Measurements from ENCODE around the gene LRRK1.

LRRK1 gene

DNA sequence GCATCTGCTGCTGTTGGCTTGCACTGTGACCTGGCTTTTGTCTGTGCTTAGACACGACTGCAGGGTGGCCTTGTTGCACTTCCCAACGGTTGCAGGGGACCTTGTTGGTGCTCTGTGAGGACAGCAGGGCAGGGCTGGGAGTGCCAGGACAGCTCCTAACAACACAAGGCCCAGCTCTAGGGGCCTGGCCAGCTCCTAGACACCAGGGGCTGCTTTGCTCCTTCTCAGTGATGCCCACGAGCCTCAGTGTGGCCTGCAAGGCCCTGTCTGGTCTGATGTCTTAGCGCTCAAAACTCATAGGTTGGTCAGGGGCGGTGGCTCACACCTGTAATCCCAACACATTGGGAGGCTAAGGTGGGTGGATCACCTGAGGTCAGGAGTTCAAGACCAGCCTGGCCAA, 183.6 kb downstream of the LRRK1 start:
- DNase-seq: no peak

DNA sequence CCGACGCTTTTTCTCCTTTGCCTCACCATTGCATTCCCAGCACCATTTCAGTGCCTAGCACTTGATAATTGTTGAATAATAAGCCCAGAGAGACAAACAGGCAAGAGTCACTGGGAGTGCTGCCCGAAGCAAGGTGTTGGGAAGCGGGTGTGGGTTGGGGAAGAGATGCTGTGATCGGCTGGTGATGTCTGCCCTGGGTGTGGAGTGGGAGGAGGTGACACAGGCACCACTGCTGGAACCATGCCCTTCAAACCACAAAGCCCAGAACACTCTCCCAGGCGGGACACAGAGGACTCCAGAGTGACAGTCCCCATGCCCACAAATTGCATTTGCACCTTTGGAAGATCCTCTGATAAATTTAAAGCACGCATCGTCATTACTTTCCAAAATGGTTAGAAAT, 184.4 kb downstream of the LRRK1 start:
- DNase-seq: no peak

DNA sequence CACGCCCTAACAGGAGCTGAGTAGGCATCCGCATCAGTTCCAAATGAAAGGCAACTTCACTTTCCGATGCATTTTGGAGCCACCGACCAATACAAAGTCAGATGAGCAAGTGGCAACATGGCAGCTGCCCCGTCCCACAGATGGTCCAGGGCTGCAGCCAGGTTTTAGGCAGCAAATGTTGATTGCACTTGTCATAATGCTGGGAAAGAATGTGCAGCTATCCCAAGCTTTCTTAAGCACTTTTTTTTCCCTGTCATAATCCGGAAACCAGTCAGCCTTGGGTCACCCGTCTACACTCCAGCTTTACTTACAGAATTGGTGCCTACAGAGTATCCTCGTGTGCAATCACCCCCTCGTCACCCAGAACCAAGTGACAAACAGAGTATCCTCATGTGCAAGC, 185.0 kb downstream of the LRRK1 start:
- no peak for DNase-seq

DNA sequence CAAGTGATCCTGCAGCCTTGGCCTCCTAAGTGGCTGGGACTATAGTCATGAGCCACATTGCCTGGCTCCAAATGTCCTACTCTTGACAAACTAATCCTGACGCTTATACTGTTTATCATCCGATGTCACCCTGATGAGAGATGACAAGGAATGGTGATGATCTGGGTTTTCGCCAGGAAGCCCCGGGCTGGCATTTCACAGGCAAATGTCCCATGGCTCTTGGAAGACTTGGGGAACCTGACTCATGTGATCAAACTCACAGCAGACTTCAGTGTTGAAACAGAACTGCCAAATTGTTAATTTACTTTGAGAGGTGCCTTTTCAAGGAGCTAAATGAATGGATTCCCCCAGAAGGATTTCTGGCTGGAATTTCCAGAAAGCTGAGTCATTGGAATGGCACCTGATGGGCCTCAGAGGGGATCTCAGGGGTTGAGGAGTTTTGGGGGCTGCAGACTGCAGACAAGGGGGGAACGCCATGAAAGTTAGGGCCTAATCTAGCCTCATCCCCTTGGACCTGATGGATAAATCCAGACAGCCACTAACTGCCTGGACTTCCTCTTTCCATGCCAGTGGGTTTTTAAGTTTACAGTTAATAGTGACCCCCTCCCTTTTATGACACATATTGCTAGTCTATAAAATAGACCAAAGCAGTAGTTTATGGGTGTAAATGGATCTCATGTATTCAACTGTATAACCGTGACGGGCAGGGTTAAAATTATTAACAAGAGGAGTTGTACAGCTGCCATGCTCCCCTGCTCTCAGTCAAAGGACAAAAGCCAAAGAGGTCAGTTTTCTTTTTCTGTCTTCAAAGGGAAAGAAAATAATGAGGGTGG, 186.1 kb downstream of the LRRK1 start:
- no peak for DNase-seq

DNA sequence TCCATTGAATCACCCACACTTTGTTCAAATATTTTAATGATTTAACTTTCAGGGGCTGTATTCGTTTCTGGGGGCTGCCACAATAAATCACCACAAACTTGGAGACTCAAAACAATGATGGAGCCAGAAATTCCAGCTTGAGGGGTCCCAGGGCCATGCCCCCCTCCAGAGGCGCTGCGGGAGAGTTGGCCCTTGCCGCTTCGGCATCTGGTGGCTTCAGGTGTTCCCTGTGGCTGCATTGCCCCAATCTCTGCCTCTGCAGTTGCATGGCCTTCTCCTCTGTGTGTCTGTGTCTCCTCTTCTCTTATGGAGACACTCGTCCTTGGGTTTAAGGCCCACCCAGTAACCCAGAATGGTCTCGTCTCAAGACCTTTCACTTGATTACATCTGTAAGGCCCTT, 187.9 kb downstream of the LRRK1 start:
- no peak for DNase-seq

DNA sequence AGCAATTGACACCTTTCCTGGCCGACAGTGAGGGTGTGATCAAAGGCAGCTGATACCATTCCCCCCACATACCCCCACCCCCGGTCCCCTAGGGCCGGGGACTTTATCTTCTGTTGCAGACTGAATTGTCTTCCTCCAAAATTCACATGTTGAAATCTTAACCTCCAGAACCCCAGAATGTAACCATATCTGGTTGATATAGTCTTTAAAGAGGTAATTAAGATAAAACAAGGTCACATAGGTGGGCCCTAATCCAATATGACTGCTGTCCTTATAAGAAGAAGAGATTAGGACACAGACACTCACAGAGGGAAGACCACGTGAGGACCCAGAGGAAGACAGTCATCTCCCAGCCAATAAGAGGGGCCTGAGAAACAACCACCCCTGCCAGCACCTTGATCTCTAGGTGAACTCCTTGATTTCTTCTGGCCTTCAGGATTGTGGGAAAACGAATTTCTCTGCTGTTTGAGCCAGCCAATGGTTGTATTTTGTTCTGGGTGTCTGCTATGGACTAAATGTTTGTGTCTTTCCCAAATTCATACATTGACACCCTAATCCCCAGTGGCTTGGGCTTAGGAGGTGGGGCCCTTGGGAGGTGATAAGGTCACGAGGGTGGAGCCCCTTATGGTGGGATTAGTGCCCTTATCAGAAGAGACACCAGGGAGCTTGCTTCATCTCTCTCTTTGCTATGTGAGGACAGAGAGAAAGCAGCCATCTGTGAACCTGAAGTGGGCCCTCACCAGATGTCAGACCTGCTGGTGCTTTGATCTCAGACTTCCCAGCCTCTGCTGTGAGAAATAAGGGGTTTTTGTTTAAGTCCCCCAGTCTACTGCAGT, 188.7 kb downstream of the LRRK1 start:
- no peak for DNase-seq

DNA sequence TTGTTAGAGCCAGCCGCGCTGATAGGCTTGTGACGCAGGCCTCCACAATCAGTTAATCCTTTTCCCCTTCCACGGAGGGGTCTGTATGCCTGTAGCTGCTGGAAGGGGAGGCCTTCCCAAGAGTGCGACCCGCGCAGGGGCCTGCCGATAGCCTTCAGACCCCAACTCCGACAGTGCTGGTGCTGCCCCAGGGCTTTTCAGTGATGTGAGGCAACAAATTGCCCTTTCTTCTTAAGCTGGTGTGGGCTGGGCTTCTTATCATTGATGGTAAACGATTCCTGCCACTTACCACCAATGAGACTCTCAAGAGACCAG, 189.3 kb downstream of the LRRK1 start:
- no peak for DNase-seq

DNA sequence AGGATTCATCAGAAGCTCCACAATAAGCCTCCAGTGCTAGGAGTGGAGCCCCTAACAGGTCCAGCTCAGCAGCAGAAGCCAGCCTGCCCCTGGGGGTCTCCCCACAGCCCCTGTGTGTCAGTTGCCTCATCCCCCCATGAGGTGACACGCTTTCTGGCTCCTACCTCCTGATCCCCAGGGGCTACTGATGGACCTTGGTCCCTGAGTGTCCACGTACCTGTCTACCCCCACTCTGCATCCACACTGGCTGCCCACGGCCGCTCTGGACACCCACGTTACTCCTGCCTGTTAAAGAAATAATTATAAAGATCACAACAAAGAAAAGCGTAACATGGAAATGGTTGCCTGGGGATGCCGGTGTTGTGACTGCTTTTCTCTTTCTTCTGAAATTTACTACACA, 189.6 kb downstream of the LRRK1 start:
- DNase-seq: no peak

DNA sequence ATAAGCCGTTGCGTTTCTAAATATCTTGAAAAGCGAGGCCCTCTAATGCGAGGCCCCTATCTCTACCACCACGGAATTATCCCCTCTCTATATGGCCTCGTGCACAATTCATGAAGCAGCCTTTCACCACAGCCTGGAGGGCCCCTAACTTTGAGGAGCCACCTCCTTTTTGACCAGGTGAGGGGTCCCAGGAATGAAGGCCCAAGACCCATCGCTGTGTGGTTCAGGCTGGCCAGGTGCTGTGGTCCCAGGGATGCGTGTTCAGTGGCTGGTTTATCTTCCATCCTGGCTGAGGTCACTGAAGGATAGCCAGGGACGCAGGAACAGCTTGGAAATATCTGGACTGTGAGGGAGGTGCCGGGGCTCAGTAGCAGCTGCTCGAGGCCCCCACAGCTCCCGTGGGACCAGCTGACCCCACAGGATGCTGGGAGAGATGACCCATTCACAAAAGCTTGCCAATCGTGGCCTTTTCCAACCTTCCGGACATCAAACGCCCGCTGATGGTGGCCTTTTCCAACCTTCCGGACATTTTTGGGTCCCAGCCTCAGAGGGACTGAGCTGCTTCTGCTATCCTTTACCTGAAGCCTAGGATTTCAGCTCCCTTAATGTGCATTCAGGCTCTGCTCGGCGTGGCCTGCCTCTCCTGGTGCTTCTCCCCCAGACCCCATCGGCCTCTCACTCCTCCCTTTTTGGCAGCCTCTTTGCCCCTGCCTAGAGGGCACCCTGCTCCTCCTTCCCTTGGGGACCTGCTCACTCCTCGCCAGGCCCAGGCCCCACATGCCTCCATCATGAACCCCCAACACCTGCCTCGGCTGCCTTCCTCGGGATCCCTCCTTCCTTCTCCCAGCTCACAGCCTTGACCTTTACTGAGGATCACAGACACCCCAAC, 191.8 kb downstream of the LRRK1 start:
- no peak for DNase-seq

DNA sequence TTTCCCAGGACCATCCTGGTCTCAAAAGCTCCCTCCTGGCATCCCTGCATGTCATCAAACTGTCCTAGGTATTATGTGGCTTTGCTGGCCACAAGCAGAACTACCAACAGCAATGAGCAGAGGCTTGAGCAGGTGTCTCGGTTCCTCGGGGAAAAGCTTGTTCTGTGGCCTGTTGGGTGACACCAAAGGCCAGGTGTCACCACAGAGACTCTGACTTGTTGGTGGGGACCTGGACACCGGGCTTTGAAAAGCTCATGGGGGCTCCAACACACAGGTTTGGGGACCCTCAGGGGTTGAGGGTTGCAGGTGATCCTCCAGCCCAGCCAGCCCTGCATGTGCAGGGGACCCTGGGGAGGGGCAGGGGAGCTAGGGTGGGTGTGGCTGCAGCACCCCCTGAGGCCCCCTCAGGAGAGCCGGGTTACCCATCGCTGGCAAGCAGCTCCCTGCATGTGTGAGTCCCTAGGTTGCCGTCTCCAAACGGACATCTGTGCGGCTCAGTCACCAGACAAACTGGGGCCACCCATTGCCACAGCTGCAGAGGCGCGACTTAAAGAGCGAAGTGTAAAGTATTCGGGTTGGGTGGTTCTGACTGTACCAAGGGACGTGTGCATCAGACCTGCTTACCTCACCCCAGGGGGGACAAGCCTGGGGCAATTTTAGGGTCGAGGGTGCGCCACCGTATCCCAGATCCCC, 192.6 kb downstream of the LRRK1 start:
- no peak for DNase-seq

DNA sequence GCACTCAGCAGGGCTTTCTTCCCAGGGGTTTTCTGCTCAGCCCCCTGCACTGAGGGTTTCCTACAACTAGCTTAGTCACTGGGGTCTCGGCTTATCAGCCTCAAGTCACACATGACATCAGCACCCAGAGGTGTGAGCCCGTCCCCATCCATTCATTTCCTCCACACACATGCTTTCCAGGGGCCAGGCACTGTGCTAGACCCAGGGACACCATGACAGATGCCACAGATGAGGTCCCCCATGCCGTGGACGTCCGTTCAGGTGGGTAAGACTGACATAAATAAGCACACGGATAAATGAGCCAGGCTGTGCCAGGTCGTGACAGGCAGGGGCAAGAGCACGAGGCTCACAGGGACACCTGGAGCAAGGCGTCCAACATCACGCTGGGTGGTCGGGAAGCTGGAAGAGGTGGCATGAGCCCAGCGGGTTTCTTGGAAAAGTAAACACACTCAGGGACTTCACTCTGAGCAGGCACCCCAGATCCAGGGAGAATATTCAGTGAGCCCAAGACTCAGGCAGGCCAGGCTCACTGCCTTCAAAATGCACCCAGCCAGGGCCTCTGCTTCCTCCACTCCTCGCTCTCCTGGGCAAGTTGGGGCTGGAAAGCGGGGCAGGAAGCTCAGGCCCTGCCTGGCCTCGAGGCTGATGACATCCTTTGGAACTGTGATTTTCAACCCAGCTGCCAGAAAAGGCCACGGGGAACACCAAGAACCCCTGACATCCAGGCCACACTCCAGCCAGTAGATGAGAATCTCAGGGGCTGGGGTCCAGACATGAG, 193.4 kb downstream of the LRRK1 start:
- DNase-seq: no peak

DNA sequence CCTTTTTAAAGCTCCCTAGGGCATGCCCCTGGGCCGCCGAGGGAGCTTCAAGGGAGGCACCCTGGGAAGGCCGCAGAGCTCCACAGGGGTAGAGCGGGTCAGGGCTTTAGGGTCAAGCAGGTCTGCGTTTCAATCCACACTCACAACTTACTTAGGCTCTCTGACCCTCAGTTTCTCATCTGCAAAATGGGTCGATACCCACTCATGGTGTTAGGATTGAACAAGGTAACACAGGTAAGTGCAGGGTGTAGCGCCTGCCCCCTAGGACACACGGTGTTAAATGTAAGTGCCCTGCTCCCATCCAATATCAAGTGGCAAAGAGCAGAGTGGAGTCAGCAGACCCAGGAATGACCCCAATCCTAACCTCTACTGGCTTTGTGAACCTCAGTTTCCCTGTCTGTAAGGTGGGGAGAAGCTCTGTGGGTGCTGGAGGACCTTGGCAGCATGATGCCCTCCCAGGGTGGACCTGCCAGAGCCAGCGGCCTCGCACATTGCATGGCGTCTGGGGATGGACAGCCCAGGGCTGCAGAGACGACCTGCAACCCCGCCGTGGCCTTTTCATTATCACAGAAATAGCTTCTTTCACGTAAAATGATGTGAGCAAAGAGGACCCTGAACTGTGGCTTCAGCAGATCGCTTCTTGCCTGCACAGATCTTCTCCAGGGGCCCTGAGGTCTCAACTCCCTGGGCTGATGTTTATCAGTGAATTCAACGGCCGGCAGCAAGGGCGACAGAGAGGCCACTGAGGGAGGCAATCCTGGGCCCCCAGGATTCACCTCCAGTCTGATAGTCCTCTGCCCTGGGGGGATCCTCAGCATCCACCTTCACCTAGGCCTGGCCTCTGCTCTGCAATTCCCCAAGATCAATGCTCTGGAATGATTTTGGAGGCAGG, 194.2 kb downstream of the LRRK1 start:
- no peak for DNase-seq

DNA sequence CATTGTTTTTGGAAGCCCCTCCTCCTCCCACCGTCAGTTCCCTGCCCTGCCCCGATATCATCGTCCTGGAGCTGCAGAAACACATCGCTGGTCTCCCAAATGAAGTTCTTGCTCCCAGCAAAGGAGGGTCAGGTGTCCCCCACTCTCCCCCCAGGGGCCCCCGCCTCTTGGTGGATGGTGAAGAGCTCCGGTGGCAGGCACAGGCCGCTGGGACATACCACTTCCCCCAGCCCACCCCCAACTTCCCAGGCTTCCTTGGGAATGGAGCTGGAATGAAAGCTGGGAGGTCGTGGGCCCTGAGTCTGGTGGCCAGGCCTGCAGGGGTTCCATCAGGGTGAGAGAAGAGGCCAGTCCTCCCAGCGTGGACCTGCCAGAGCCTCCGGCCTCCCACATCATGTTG, 195.0 kb downstream of the LRRK1 start:
- DNase-seq: no peak

DNA sequence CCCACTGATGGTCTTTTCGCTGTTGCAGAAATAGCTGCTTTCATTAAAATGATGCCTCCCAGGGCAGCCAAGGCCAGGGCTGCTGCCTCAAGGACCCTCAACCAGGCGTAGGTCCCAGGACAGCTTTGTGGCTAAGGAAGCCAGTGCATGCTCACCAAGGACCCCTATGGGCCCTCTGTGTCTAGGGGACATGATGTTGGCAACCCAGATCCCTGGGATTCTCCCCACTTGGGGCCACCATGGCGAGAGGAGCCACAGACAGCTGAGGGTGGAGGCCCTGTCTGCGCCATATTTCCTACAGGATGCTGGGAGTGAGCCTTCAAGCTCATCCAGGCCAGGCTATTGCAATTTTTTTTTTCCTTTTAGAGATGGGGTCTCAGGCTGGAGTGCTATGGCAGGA, 195.5 kb downstream of the LRRK1 start:
- no peak for DNase-seq

DNA sequence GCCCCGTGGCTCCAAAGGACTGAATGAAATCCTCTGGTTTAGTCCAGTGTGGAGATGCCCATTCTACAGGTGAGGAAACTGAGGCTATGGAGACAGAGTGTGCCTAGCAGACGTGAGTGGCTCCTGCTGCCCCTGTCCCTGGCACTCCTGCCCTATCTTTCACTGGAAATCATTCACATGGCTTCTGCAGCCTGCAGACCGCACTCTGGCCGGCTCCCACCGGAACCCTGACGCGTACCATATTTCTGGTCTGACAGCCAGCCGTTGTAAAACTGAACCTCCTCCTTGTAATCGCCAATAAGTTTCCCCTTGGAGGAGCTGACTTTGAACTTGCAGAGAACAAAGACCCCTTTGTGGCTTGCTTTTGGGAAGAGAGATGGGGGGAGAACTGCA, 196.2 kb downstream of the LRRK1 start:
- no peak for DNase-seq

DNA sequence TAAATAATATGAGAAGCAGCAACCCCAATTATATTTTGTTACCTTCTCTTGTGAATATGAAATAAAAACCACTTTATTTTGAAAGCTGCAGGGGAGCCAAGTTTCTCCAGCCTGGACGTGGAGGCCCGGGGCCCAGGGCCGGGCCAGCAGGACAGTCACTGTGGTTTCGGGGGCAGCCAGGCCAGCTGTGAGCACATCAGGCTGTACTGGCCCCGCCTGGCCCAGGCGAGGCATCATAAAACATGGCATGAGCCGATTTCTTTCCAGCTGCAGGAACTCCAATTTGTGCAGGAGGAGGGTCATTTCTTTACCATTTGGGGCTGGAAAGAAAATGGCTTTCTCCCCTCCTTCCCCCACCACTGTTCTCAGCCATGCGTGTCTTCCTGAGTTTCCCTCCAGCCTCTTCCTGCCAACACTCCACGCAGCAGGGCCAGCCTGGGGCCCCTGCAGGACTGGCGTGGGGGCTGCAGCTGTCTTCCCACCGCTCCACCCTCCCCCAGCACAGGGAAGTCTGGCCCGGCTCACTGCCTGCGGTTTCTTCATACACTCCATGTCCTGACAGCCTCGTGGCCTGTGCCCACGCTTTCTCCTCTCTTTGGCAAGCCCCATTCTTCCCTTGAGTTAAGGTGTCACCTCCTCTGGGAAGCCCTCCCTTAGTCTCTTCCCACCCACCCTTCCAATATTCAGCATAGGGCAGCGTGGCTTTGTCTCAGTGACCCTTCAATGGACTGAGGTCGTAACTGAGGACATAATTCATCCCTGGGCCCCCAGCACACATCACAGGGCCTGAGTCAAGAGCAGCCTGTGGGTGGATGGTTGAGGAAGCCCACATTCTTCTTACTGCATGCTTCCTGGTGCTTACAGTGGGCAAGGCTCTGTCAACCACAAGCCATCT, 196.9 kb downstream of the LRRK1 start:
- DNase-seq: no peak

DNA sequence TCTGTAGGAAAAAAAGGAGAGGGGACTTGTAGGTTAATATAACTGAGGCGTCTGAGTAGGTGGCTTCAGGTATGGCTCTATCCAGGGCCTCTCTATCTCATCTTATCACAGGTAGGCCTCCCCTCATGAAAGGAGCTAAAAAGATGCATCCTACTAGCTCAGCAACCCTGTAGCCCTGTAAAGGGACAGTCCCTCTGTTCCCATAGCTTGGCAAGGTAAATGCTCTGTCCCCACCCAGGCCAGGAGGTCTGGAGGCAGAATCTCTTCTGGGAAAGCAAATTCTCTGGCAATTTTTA, 197.5 kb downstream of the LRRK1 start:
- no peak for DNase-seq

DNA sequence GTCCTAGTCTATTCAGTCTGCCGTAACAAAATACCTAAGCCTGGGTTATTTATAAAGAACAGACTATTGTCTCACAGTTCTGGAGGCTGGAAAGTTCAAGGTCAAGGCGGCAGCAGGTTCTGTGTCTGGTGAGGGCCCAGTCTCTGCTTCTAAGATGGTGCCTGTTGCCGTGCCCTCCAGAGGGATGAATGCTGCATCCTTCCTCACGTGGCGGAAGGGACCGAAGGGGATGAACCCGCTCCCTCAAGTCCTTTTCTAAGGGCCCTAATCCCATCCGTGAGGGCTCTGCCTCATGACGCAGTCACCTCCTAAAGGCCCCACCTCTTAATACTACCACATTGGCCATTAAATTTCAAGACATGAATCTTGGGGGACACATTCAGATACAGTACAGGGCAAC, 199.0 kb downstream of the LRRK1 start:
- no peak for DNase-seq

DNA sequence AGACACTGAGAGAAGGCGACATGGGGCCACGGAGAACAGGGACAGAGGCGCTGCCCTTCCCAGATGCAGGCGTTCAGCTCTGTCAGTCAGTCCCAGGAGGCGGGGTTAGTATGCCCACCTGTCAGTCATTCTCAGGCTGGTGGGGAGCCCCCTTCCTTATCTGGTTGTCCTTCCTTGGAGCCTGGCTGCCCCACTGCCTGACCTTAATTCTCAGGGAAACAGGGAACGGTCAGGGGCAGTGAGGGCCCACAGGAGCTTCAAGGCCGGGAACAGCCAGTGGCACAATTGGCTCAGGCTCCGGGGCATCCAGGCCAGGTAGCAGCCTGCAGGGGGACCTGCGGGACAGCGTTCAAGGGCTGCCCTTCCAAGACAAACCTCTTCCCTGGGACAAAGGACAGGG, 199.5 kb downstream of the LRRK1 start:
- no peak for DNase-seq

DNA sequence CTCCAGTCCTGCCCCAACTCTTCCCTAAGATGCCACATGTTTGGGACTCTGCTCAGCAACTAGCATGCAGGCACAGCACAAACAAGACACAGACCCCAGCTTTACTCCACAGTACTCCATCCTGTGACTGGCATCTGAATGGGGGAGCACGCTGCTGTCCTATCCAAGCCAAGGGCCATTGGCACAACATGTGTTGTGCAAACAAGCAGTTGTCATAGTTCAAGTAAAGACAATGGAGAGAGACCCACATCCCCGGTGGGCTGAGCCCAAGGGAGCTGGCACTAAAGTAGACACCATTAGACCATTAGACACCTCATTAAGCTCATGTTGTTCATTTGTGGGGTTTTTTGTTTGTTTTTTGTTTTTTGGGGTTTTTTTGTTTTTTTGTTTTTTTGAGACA, 200.0 kb downstream of the LRRK1 start:
- no peak for DNase-seq
